ENCODE results near the gene SAFB.

The SAFB gene

GRCh38 chr19:5624741-5625278 lies 1.9 kb downstream of the SAFB start:
- in situ Hi-C loops (cut with MboI; ENCODE audit: low sequenced_read_pairs) = no loop called here

GRCh38 chr19:5625641-5626040 lies 2.8 kb downstream of the SAFB start:
- in situ Hi-C loops (cut with MboI; ENCODE audit: low sequenced_read_pairs) = no loop called here

- in situ Hi-C loops (cut with MboI; ENCODE audit: low sequenced_read_pairs) = no loop called here
Measured at GRCh38 chr19:5627395-5627904, 4.6 kb downstream of the SAFB start.

GRCh38 chr19:5628461-5628860 lies 5.6 kb downstream of the SAFB start:
- in situ Hi-C loops (cut with MboI; ENCODE audit: low sequenced_read_pairs) = no loop called here

GRCh38 chr19:5628919-5629481 lies 6.1 kb downstream of the SAFB start:
- in situ Hi-C loops (cut with MboI; ENCODE audit: low sequenced_read_pairs) = no loop called here

GRCh38 chr19:5631567-5632240 lies 8.8 kb downstream of the SAFB start:
- in situ Hi-C loops (cut with MboI; ENCODE audit: low sequenced_read_pairs) = no loop called here

- in situ Hi-C loops (cut with MboI; ENCODE audit: low sequenced_read_pairs) = no loop called here
Measured at GRCh38 chr19:5632241-5632612, 9.3 kb downstream of the SAFB start.

GRCh38 chr19:5632657-5633056 lies 9.8 kb downstream of the SAFB start:
- in situ Hi-C loops (cut with MboI; ENCODE audit: low sequenced_read_pairs) = no loop called here

- in situ Hi-C loops (cut with MboI; ENCODE audit: low sequenced_read_pairs) = no loop called here
Measured at GRCh38 chr19:5635427-5635826, 12.5 kb downstream of the SAFB start.

- in situ Hi-C loops (cut with MboI; ENCODE audit: low sequenced_read_pairs) = no loop called here
Measured at GRCh38 chr19:5637971-5638370, 15.1 kb downstream of the SAFB start.

- in situ Hi-C loops (cut with MboI; ENCODE audit: low sequenced_read_pairs) = no loop called here
Measured at GRCh38 chr19:5641171-5641570, 18.3 kb downstream of the SAFB start.

GRCh38 chr19:5642204-5642603 lies 19.3 kb downstream of the SAFB start:
- in situ Hi-C loops (cut with MboI; ENCODE audit: low sequenced_read_pairs) = no loop called here

- in situ Hi-C loops (cut with MboI; ENCODE audit: low sequenced_read_pairs) = no loop called here
Measured at GRCh38 chr19:5643060-5643459, 20.2 kb downstream of the SAFB start.

GRCh38 chr19:5644037-5644436 lies 21.2 kb downstream of the SAFB start:
- in situ Hi-C loops (cut with MboI; ENCODE audit: low sequenced_read_pairs) = no loop called here

GRCh38 chr19:5645409-5645808 lies 22.5 kb downstream of the SAFB start:
- in situ Hi-C loops (cut with MboI; ENCODE audit: low sequenced_read_pairs) = no loop called here

- in situ Hi-C loops (cut with MboI; ENCODE audit: low sequenced_read_pairs) = no loop called here
Measured at GRCh38 chr19:5646703-5647102, 23.8 kb downstream of the SAFB start.

GRCh38 chr19:5648464-5648863 lies 25.6 kb downstream of the SAFB start:
- in situ Hi-C loops (cut with MboI; ENCODE audit: low sequenced_read_pairs) = no loop called here

- in situ Hi-C loops (cut with MboI; ENCODE audit: low sequenced_read_pairs) = no loop called here
Measured at GRCh38 chr19:5651361-5651760, 28.5 kb downstream of the SAFB start.

- in situ Hi-C loops (cut with MboI; ENCODE audit: low sequenced_read_pairs) = no loop called here
Measured at GRCh38 chr19:5652261-5652660, 29.4 kb downstream of the SAFB start.

GRCh38 chr19:5654931-5655330 lies 32.0 kb downstream of the SAFB start:
- in situ Hi-C loops (cut with MboI; ENCODE audit: low sequenced_read_pairs) = no loop called here

GRCh38 chr19:5655412-5655811 lies 32.5 kb downstream of the SAFB start:
- in situ Hi-C loops (cut with MboI; ENCODE audit: low sequenced_read_pairs) = no loop called here

GRCh38 chr19:5661483-5661882 lies 38.6 kb downstream of the SAFB start:
- in situ Hi-C loops (cut with MboI; ENCODE audit: low sequenced_read_pairs) = no loop called here

GRCh38 chr19:5663904-5664303 lies 41.0 kb downstream of the SAFB start:
- in situ Hi-C loops (cut with MboI; ENCODE audit: low sequenced_read_pairs) = no loop called here
